GM19035 (cell line): ENCODE data around the gene TMC1.
"Not testable (repeated sequence)": the region's sequence is repeated elsewhere in the genome, so short reads cannot be mapped to it uniquely, and the experiment has no call there.

Experiments
- ATAC-seq: cut with Tn5 transposase; IDR thresholded peaks from one replicate; pipeline ENCODE4 v1.9.1; 2021; ENCODE audit not compliant: unreplicated experiment

TMC1 gene

GRCh38 chr9:72857624-72857996 lies 336.2 kb downstream of the TMC1 start:
- ATAC-seq, result no peak

- ATAC-seq, result no peak
Measured at GRCh38 chr9:72858089-72858912, 336.9 kb downstream of the TMC1 start.

- not testable (repeated sequence) for ATAC-seq
Measured at GRCh38 chr9:72862788-72863187, 341.4 kb downstream of the TMC1 start.

- no peak for ATAC-seq
Measured at GRCh38 chr9:72863456-72864094, 342.2 kb downstream of the TMC1 start.

- ATAC-seq, result no peak
Measured at GRCh38 chr9:72864327-72864726, 342.9 kb downstream of the TMC1 start.

GRCh38 chr9:72871685-72872084 lies 350.3 kb downstream of the TMC1 start:
- ATAC-seq, result no peak

GRCh38 chr9:72872718-72873117 lies 351.3 kb downstream of the TMC1 start:
- no peak for ATAC-seq

GRCh38 chr9:72873456-72873855 lies 352.0 kb downstream of the TMC1 start:
- no peak for ATAC-seq

- no peak for ATAC-seq
Measured at GRCh38 chr9:72874344-72874743, 352.9 kb downstream of the TMC1 start.

- no peak for ATAC-seq
Measured at GRCh38 chr9:72875221-72875620, 353.8 kb downstream of the TMC1 start.

- no peak for ATAC-seq
Measured at GRCh38 chr9:72880821-72881220, 359.4 kb downstream of the TMC1 start.

- ATAC-seq, result no peak
Measured at GRCh38 chr9:72882117-72882775, 360.8 kb downstream of the TMC1 start.

- no peak for ATAC-seq
Measured at GRCh38 chr9:72883875-72884274, 362.5 kb downstream of the TMC1 start.

- ATAC-seq, result no peak
Measured at GRCh38 chr9:72884508-72884907, 363.1 kb downstream of the TMC1 start.
